AG10803 (cell line): ENCODE data around the gene NDUFV3.

ENCODE experiments used
- DNase-seq: peaks from one replicate; pipeline ENCODE4 v3.0.0; 2010; ENCODE audit warnings: low read depth
- H3K4me3 ChIP-seq: 2 replicates; pipeline ENCODE4 v1.5.1; 2011; ENCODE audit warnings: mild to moderate bottlenecking, low read length, control low read depth
- CTCF ChIP-seq: conservative IDR thresholded peaks from 2 replicates; pipeline ENCODE4 v1.5.1; 2011; ENCODE audit warnings: mild to moderate bottlenecking, low read length, control low read depth, inconsistent platforms

NDUFV3 gene

DNA sequence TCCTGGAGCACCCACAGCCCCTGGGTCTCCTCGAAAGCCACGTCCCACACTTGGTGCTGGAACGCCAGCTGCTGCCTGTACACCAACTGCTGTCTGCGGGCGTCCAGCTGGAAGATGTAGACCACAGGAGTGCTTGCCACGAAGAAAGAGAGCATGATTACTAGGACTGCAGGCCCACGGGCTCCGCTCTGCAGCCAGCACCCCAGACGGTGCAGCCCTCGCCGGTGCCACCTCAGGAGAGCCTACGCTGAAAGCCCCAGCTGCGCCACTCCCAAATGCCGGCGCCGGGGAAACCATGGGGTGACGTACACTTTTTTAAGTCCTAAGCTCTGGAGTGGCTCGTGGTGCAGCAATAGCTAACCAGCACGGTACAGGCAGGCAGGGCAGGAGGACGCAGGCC lies 39.5 kb upstream of the NDUFV3 start:
- DNase-seq = no peak
- H3K4me3 ChIP-seq = no peak overlapping the region
- no peak for TF ChIP-seq CTCF

DNA sequence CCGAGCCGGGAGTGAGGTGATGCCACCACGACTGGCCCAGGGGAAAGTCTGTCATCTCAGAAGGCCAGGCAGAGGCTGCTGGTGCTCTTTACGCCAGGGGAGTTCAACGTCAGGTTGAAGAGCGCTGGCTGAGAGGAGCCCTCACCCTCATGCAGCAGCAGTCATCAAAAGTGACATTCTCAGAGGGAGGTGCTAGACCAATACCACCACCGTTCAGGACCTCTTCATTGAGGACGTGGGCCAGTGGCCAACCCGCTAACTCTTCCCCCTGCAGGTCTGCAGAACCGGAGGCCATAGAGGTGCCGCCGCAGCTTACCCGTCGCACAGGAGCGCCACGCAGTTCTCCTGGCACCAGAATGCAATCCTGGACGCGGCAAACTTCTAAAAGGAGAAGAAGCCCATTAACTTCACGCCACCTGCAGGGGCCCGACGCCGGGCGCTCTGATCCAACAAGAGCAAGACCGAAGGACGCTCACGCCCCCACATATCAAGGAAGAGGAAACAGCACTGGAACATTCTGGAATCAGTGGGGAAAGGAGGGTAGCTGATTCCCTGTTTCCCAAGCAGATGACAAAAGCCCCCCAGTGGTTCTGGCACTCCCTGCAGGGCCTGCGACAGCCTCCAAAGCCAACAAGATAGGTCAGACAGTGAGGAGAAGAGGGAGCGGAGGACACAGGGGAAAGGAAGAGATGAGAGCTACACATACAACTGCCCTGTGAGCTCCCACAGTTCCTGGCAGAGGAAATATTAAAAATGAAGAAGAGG lies 38.7 kb upstream of the NDUFV3 start:
- no peak for TF ChIP-seq CTCF
- H3K4me3 ChIP-seq = no peak overlapping the region

DNA sequence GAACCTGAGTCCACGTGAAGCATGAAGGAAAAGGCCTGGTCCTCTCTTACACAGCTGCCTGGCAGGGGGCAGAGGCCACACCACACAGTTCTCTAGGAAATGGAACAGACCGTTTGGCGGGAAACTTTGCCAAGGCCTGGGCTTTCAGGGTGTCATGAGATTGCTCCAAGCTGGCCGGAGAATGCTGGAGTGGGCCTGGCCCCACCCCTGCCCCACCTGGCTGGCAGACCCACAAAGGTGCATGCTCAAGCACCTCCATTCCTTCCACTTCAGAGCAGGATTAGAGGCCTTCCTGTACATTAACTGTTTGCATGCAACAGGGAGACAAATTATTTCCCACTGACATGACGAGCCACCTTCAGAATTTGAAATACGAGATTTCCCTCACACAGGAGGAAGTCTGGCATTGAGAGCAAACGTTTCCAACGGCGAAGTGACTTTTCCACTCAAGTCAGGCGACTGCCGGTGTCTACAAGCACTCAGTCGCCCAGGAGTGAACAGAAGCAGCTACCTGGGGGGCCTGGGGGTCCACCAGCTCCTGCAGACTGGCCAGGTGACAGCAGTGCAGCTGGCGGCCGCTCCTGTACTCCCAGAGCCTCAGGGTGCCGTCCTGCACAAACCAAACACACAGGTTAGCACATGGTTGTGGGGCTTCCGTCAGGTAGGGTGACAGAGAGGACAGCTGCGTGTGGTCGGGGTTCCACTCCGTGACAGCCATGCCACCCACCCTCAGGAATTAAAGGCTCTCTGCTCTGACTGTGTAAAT lies 37.8 kb upstream of the NDUFV3 start:
- no peak overlapping the region for H3K4me3 ChIP-seq
- DNase-seq = no peak
- TF ChIP-seq CTCF = no peak

More for the DNA sequence above, 38.7 kb upstream of the NDUFV3 start:
- DNase-seq = no peak

DNA sequence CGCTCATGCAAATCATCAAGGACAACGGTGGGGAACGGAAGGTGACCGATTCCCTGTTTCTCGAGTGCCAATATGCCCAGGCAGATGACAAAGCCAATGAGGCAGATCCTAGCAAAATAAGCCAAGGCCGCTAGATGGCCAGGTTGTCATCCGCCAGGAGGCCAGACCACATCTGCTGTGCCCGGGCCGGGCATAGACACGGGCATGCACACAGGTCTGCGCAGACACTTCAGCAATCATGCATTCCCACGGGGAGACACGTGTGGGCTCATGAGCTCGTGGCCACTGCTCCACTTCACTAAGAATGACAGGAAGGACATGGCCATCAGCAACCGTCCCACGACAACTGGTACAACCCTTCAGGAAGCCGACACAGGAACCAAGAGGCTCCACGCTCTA lies 37.2 kb upstream of the NDUFV3 start:
- no peak for TF ChIP-seq CTCF
- no peak overlapping the region for H3K4me3 ChIP-seq
- no peak for DNase-seq

DNA sequence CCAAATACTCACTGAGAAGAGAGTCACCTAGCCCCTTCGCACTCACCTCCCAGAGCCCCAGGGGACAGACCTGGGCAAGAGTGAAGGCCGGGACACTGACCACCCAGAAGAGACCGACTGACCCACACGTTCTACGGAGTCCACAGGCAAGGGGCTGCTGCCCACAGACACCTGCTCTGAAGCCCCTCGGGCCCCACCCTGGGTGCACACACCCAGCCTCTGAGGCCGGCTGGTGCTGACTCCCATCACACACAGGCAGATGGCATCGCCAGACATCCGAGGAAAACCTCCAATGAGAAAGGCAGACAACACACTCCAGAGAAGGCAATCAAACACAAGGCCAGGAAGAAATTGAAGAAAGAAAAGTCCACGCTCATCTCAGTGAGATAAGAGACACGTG lies 35.9 kb upstream of the NDUFV3 start:
- no peak for TF ChIP-seq CTCF

GRCh38 chr21:42858185-42858847 lies 34.8 kb upstream of the NDUFV3 start:
- no peak for DNase-seq
- no peak for TF ChIP-seq CTCF
- H3K4me3 ChIP-seq = no peak overlapping the region

More for the DNA sequence above, 35.9 kb upstream of the NDUFV3 start:
- no peak for DNase-seq
- H3K4me3 ChIP-seq = no peak overlapping the region
